K562 (cell line): Measurements from ENCODE around the gene KRT85. TPM values are rescaled to one million over a fixed set of nuclear protein-coding genes. Genes with fewer than 3 reads are reported as not detected.

Experiments
- ATAC-seq: fragments of 200-7000 bp; cut with Tn5 transposase; 3 replicates; pipeline ENCODE4 v1.9.1; 2020; ENCODE audit warnings: moderate library complexity
- BruUV-seq: library from RNA; stranded (reverse); fragments of 400-500 nt; replicated peaks from 2 replicates; lab custom pipeline; 2021; lab: Mats Ljungman, UMichigan
- CTCF ChIA-PET: fragments of 300-600 bp; formaldehyde crosslinking; extraction: SDS; loops from one replicate; lab custom pipeline; 2021; ENCODE audit warnings: low intra/inter-chr PET ratio; lab: Yijun Ruan, JAX
- POLR2A ChIA-PET: fragments of 300-600, 350-650 bp; sonication (Branson Sonifier 250); formaldehyde crosslinking; extraction: SDS; loops from one replicate; lab custom pipeline; 2021; ENCODE audit warnings: antibody characterized with exemption, inconsistent platforms; lab: Yijun Ruan, JAX
- DNase-seq, 4 experiments: peaks; one replicate each; pipeline versions ENCODE4 v3.0.0 to v3.0.0-alpha.2; 2011 to 2018; ENCODE audit warnings: low spot score in 3 of 4, mixed read lengths in 3 of 4; ENCODE audit errors: extremely low read depth in 1 of 4
- FAIRE-seq: peaks from 2 replicates; lab custom pipeline; 2011; peaks lifted over from hg19 to GRCh38; lab: Jason Lieb, UNC
- H2AFZ ChIP-seq: 2 replicates; pipeline ENCODE4 v1.6.0; 2011; ENCODE audit warnings: low read depth, low read length, control low read depth, inconsistent platforms
- H3K27ac ChIP-seq: fragments of 200-600 bp; 3 replicates; pipeline ENCODE4 v1.8.0; 2011; ENCODE audit warnings: low read depth, mild to moderate bottlenecking, control low read depth, inconsistent platforms, low read length, moderate library complexity, mixed read lengths; ENCODE audit errors: extremely low read depth
- H3K27me3 ChIP-seq, 2 experiments: fragments of 300-600 bp in 1 of 2; 2 replicates in 1 of 2; 3 replicates in 1 of 2; pipeline versions ENCODE4 v1.6.0 to v1.8.0; 2011; ENCODE audit warnings: inconsistent platforms in 2 of 2, low read length in 2 of 2, mild to moderate bottlenecking in 1 of 2, mixed read lengths in 1 of 2, moderate library complexity in 1 of 2; ENCODE audit not compliant: control insufficient read depth in 2 of 2, insufficient read depth in 2 of 2
- H3K36me3 ChIP-seq: fragments of 300-600 bp; 3 replicates; pipeline ENCODE4 v1.8.0; 2011; ENCODE audit warnings: mild to moderate bottlenecking, low read length, inconsistent platforms; ENCODE audit not compliant: control insufficient read depth, insufficient read depth
- H3K4me1 ChIP-seq, 2 experiments: fragments of 200-600 bp in 1 of 2; replicated peaks in 1 of 2; 2 replicates in 1 of 2; 3 replicates in 1 of 2; pipeline versions ENCODE4 v1.5.1 to v1.8.0; 2011; ENCODE audit warnings: inconsistent platforms in 2 of 2, low read length in 2 of 2, mild to moderate bottlenecking in 1 of 2, mixed read lengths in 1 of 2, moderate library complexity in 1 of 2; ENCODE audit not compliant: control insufficient read depth in 2 of 2, insufficient read depth in 2 of 2
- H3K4me2 ChIP-seq: 2 replicates; pipeline ENCODE4 v1.6.1; 2011; ENCODE audit warnings: low read length, control low read depth, inconsistent platforms, mixed read lengths; ENCODE audit not compliant: insufficient read depth
- H3K4me3 ChIP-seq: fragments of 200-600 bp; sonication (generic), shearing (Covaris generic); 2 replicates; pipeline ENCODE4 v1.5.1; 2016; ENCODE audit warnings: control low read depth, inconsistent platforms
- H3K79me2 ChIP-seq: fragments of 200-600 bp; 3 replicates; pipeline ENCODE4 v1.8.0; 2011; ENCODE audit warnings: low read length, inconsistent platforms; ENCODE audit not compliant: control insufficient read depth, insufficient read depth
- H3K9ac ChIP-seq, 2 experiments: 2 replicates each; pipeline versions ENCODE4 v1.6.0 to v1.6.1; 2011; ENCODE audit warnings: low read depth in 2 of 2, low read length in 2 of 2, control low read depth in 1 of 2, inconsistent platforms in 1 of 2, mild to moderate bottlenecking in 1 of 2, mixed read lengths in 1 of 2; ENCODE audit not compliant: insufficient read depth in 1 of 2
- H3K9me1 ChIP-seq: one replicate; pipeline ENCODE4 v1.6.0; 2011; ENCODE audit warnings: inconsistent platforms, mild to moderate bottlenecking, low read length, moderate library complexity; ENCODE audit not compliant: control insufficient read depth, insufficient read depth
- H3K9me3 ChIP-seq: replicated peaks from 2 replicates; pipeline ENCODE4 v1.5.1; 2011; ENCODE audit warnings: low read depth, low read length, inconsistent platforms; ENCODE audit not compliant: control insufficient read depth, insufficient read depth
- H4K20me1 ChIP-seq: replicated peaks from 2 replicates; pipeline ENCODE4 v1.6.1; 2011; ENCODE audit warnings: low read length, inconsistent platforms, mixed read lengths; ENCODE audit not compliant: control insufficient read depth, insufficient read depth
- HOXB6 ChIP-seq: fragments of 250-450 bp; sonication (Bioruptor Pico); IDR thresholded peaks from 2 replicates; pipeline ENCODE4 v1.5.1; 2022; ENCODE audit warnings: mild to moderate bottlenecking, borderline replicate concordance
- RB1 ChIP-seq: fragments of 450-650 bp; IDR thresholded peaks from 2 replicates; pipeline ENCODE4 v1.6.1; 2017; ENCODE audit warnings: low read depth, mild to moderate bottlenecking
- ZFP36 ChIP-seq: fragments of 150-350 bp; IDR thresholded peaks from 2 replicates; pipeline ENCODE4 v1.6.1; 2018; ENCODE audit warnings: low read length, low read depth; ENCODE audit not compliant: partially characterized antibody
- ZNF75A ChIP-seq: fragments of 450-650 bp; formaldehyde crosslinking; IDR thresholded peaks from 2 replicates; pipeline ENCODE4 v1.4.0; 2020; ENCODE audit warnings: mild to moderate bottlenecking
- WGBS: fragments of 100-300 bp; shearing (Covaris generic); methylation state at CpG from one replicate; pipeline ENCODE4 v1.1.6; 2016; ENCODE audit warnings: low coverage, mixed read lengths; ENCODE audit not compliant: insufficient coverage; ENCODE audit errors: missing lambda C conversion rate; 5-methylcytosine and 5-hydroxymethylcytosine counted together
- in situ Hi-C: fragments of 300-500 bp; cut with MboI; formaldehyde crosslinking; loops from 4 replicates; pipeline ENCODE4 v1.15.0; 2018; ENCODE audit warnings: inconsistent platforms, mixed read lengths
- intact Hi-C: fragments of 100-400 bp; cut with micrococcal nuclease; formaldehyde crosslinking; loops from 2 replicates; pipeline ENCODE4 v1.14.2; 2022
- polyA plus RNA-seq, 8 experiments: library from polyadenylated mRNA; depleted of rRNA in 4 of 8; stranded (reverse) in 5 of 8; unstranded in 3 of 8; fragments of >200 nt; fragmentation: Nextera tagmentation in 2 of 8; fragmentation: Illumina TruSeq in 1 of 8; extraction: Ambion mirVana in 2 of 8; extraction: Trizol in 1 of 8; gene quantifications; 2 replicates each; pipeline versions ENCODE4 v1.2.1 to v1.2.3, GENCODE V29; 2011 to 2014; ENCODE audit warnings: inconsistent platforms in 1 of 8, missing spikeins in 1 of 8
- total RNA-seq, 7 experiments: library from RNA; depleted of rRNA in 6 of 7; stranded (reverse); fragments of >200 nt in 6 of 7; fragmentation: Illumina TruSeq in 2 of 7; extraction: Trizol in 2 of 7; gene quantifications; 2 replicates each; pipeline versions ENCODE4 v1.2.1 to v1.2.3, GENCODE V29; 2011 to 2021; ENCODE audit warnings: low replicate concordance in 1 of 7
- TF ChIP-seq, protein P1 (sequence below), 2 experiments: IDR thresholded peaks in 1 of 2; conservative IDR thresholded peaks in 1 of 2; 2 replicates each; pipeline ENCODE4 v1.6.1; 2016; ENCODE audit warnings: low read depth in 2 of 2, mild to moderate bottlenecking in 1 of 2, missing compliant biosample characterization in 1 of 2, missing genetic modification characterization in 1 of 2, moderate library complexity in 1 of 2

The KRT85 gene
- total and polyA plus RNA-seq, 9 of the 15 experiments (the other 6 are each of a cell fraction or from before 2014, with no cell fraction given): not detected

DNA sequence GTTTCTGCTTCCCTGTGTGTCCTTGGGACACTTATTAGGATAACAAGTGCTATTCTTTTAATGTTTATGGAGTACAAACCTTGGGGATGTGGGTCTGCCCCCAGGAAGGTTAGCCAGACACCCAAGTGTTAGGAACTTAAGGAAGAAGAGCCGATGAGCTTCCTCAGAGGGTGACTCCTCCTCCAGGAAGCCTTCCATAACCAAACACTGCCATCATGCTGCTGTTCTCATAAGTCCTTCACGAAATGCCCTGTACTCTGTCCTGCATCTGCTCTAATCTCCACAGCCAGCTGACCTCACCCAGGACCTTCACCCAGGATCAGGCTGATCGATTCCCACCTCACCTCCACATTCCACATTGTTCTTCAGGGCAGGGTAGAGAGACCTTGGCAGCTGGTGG lies 1.2 kb upstream of the KRT85 start:
- 0 out of 2 replicates have a peak, but pooled peaks cover 5% of the 10 kb centered on the region for H4K20me1 ChIP-seq
- no peaks in the 10 kb centered on the region for H3K9me1 ChIP-seq
- TF ChIP-seq HOXB6 (CRISPR knock-in tag) (no peak), RB1 (no peak), ZNF75A (CRISPR knock-in tag) (no peak), ZFP36 (peak; percentile 88)
- TF ChIP-seq, protein P1, sequence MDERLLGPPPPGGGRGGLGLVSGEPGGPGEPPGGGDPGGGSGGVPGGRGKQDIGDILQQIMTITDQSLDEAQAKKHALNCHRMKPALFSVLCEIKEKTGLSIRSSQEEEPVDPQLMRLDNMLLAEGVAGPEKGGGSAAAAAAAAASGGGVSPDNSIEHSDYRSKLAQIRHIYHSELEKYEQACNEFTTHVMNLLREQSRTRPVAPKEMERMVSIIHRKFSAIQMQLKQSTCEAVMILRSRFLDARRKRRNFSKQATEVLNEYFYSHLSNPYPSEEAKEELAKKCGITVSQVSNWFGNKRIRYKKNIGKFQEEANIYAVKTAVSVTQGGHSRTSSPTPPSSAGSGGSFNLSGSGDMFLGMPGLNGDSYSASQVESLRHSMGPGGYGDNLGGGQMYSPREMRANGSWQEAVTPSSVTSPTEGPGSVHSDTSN (CRISPR knock-in tag; IDR thresholded peaks at IDR 0.05; ENCODE audit: low read depth): no peak
- TF ChIP-seq, protein P1 (tag; conservative IDR thresholded peaks at IDR 0.05; ENCODE audit: low read depth): no peak
- BruUV-seq: no TSS peak
- peaks cover 23 to 44% of the 10 kb centered on the region in 2 experiments; a peak in 4 of 5 replicates for H3K27me3 ChIP-seq
- no peaks in the 10 kb centered on the region for H3K79me2 ChIP-seq
- FAIRE-seq: no peak
- H3K36me3 ChIP-seq: no peaks in the 10 kb centered on the region
- 3% methylated on average over 3 of the region's 3 CpGs for WGBS
- H3K4me1 ChIP-seq: no peaks in the 10 kb centered on the region
- intact Hi-C loops (loop anchor here (10.0 kb wide), 1 partner anchor 214 kb away; no protein-coding TSS in a partner anchor), in situ Hi-C loops (no loop called here)
- H3K4me3 ChIP-seq: no peak overlapping the region
- no peak overlapping the region for H3K9ac ChIP-seq
- H3K27ac ChIP-seq: no peak overlapping the region
- no peaks in the 10 kb centered on the region for H3K9me3 ChIP-seq
- no peak for DNase-seq
- no peak for ATAC-seq
- no peak overlapping the region for H2AFZ ChIP-seq
- ChIA-PET CTCF (no interaction called here), POLR2A (interaction anchor here (0.6 kb wide), 1 partner anchor 32 kb away, joined by 3 read pairs; no protein-coding TSS in a partner anchor)
- H3K4me2 ChIP-seq: no peak overlapping the region
